Ovary (tissue), 9 donors: ENCODE data around the gene SCG5. TPM values are rescaled to one million over a fixed set of nuclear protein-coding genes. Genes with fewer than 3 reads are reported as not detected.

ENCODE experiments used
- DNase-seq, 5 donors: peaks; one replicate each; pipeline ENCODE4 v3.0.0-alpha.2; 2019 to 2020
- H3K27ac ChIP-seq, 2 donors: fragments of 200-600 bp; one replicate each; pipeline versions ENCODE4 v1.5.1 to v1.8.0; 2019 to 2022
- H3K27me3 ChIP-seq: fragments of 200-600 bp; one replicate; pipeline ENCODE4 v1.8.0; 2022
- H3K36me3 ChIP-seq: fragments of 200-600 bp; sonication (generic); one replicate; pipeline ENCODE4 v1.5.1; 2019
- H3K4me1 ChIP-seq: one replicate; pipeline ENCODE4 v1.8.1; 2013; ENCODE audit warnings: mild to moderate bottlenecking, moderate library complexity; ENCODE audit not compliant: insufficient read depth
- H3K4me3 ChIP-seq: fragments of 200-600 bp; sonication (generic); one replicate; pipeline ENCODE4 v1.5.1; 2017
- H3K9me3 ChIP-seq, 2 donors: fragments of 200-600 bp in 1 of 2; sonication (generic) in 1 of 2; one replicate each; pipeline versions ENCODE4 v1.5.1 to v1.8.1; 2013 to 2019; ENCODE audit warnings: mild to moderate bottlenecking in 1 of 2, moderate library complexity in 1 of 2
- EP300 ChIP-seq: sonication (generic); formaldehyde crosslinking; IDR thresholded peaks from one replicate; pipeline ENCODE4 v1.6.1; 2017; ENCODE audit warnings: antibody characterized with exemption
- POLR2A ChIP-seq: fragments of 450-650 bp; IDR thresholded peaks from one replicate; pipeline ENCODE4 v1.6.1; 2017; ENCODE audit warnings: antibody characterized with exemption, mild to moderate bottlenecking, moderate library complexity
- WGBS, 3 donors: extraction: QIAGEN DNeasy Blood & Tissue Kit in 1 of 3; methylation state at CpG; one replicate each; pipeline versions ENCODE4 v1.1.5 to v1.1.7; 2013 to 2017; 5-methylcytosine and 5-hydroxymethylcytosine counted together
- intact Hi-C, 4 donors: fragments of 100-400 bp; cut with DNase I; formaldehyde crosslinking; loops; one replicate each; pipeline versions ENCODE4 v1.11.0 to v1.15.1; 2022 to 2023
- polyA plus RNA-seq, 2 donors: library from polyadenylated mRNA; stranded (reverse); fragments of 200-250 nt in 1 of 2; fragments of 350-450 nt in 1 of 2; fragmentation: Illumina TruSeq in 1 of 2; extraction: RNeasy Lipid Tissue Mini Kit (QIAGEN cat#74804) in 1 of 2; gene quantifications; one replicate each; pipeline ENCODE4 v1.2.3, GENCODE V29; 2013 to 2014
- total RNA-seq, 7 donors: library from RNA; depleted of rRNA in 2 of 7; stranded (reverse); fragments of >200 nt in 2 of 7; fragmentation: NEBNext Ultra II Directional in 3 of 7; extraction: Animal tissue kit (Norgen Biotek cat#: 25700) in 3 of 7; gene quantifications; one replicate each; pipeline versions ENCODE4 v1.1.0 to v1.2.4, GENCODE V29; 2016 to 2023
- TF ChIP-seq, protein P1 (sequence below), 3 donors: fragments of 450-650 bp in 2 of 3; fragments of 200-600 bp in 1 of 3; IDR thresholded peaks; one replicate each; pipeline versions ENCODE4 v1.5.1 to v1.8.0; 2016 to 2022; ENCODE audit warnings: antibody characterized with exemption in 3 of 3, mild to moderate bottlenecking in 1 of 3
- donor health status: DM: no; HTN: no; CAD: no; lungs with moderate emphysema.
- donor health status: DM: no; HTN: no; CAD: no.
- donor health status: Bipolar disorder and iron deficiency.
- donor health status: DM: yes; HTN: yes; CAD: no.
- donor health status: DM: no; HTN: no; CAD: no.
- donor health status: DM: yes; HTN: yes; CAD: no.

Gene SCG5
- total and polyA plus RNA-seq, 9 donors = 0.63 to 34.1 (median 3.7) TPM; not detected in 1

DNA sequence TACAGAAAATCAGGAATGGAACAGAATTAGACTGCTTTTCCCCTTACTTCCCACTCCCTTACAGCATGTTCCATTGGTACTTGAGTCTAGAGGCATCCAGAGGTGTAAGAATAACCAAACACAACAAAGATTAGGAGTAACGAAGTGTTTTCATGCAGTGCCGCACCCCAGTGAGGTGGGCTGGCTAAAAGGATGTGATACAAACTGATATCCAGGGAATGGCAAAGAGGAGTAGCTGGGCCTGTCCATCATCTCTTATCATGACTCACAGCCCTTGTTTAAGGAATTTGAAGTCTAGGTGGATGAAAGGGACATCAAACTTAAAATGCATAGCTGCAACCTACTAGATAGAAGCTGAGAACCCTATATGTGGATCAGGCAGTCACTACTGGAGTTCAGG, 16.4 kb downstream of the SCG5 start:
- intact Hi-C loops = no loop called here
- WGBS, 3 donors = 83 to 88% (median 83%) methylated on average over 2 of the region's 2 CpGs

DNA sequence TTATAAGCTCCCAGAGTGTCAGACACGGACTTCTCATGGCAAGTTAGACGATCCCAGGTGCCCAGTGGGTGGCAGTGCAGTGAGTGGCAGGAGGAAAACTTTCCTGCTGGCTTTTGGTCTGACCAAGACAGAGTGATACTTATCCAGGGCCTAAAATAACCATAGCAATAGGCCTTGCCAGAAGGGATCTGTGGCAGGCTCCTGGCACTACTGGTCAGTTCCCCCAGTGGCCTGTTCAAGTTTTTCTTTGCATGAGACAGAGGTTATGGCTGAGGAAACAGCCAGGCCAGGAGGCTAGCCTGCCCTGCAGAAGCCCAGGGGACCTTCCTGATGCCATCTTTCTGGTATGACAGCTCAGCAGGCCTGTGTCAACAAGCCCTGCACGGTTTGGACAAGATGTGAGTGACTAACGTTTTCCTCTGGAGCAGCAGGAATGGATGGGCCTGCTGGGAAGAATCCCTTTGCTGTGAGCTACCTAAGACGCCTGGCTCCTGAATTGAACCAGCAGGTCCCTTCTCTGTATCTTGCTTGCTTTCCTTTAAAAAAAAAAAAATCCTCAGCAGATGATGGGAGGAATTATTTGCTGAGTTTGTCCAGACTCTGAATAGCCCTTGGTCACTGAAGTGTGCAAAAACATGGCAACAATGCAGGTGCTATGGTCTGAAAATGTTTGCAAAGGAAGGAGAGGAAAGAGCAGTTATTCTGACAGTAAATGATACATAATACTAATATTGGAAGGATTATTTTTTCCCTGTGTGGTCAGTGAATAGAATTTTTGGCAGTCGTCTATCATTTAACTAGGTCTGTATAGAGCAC, 18.0 kb downstream of the SCG5 start:
- WGBS, 3 donors = 61 to 69% (median 63%) methylated on average over 6 of the region's 6 CpGs
- Histone ChIP-seq H3K36me3 (no peaks in the 10 kb centered on the region), H3K9me3 (no peaks in the 10 kb centered on the region), H3K27ac (no peak overlapping the region), H3K27me3 (no peaks in the 10 kb centered on the region), H3K4me1 (no peaks in the 10 kb centered on the region), H3K4me3 (no peak overlapping the region)
- no peak for DNase-seq
- intact Hi-C loops = loop anchor here in 3 of 4 donors (5.0 kb wide), 2 partner anchors 333 to 338 kb away; no protein-coding TSS in a partner anchor
- TF ChIP-seq POLR2A (no peak), EP300 (no peak)
- TF ChIP-seq, protein P1, sequence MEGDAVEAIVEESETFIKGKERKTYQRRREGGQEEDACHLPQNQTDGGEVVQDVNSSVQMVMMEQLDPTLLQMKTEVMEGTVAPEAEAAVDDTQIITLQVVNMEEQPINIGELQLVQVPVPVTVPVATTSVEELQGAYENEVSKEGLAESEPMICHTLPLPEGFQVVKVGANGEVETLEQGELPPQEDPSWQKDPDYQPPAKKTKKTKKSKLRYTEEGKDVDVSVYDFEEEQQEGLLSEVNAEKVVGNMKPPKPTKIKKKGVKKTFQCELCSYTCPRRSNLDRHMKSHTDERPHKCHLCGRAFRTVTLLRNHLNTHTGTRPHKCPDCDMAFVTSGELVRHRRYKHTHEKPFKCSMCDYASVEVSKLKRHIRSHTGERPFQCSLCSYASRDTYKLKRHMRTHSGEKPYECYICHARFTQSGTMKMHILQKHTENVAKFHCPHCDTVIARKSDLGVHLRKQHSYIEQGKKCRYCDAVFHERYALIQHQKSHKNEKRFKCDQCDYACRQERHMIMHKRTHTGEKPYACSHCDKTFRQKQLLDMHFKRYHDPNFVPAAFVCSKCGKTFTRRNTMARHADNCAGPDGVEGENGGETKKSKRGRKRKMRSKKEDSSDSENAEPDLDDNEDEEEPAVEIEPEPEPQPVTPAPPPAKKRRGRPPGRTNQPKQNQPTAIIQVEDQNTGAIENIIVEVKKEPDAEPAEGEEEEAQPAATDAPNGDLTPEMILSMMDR (IDR thresholded peaks at IDR 0.05) = no peak

More for the DNA sequence above, 16.4 kb downstream of the SCG5 start:
- H3K27me3 ChIP-seq = no peaks in the 10 kb centered on the region
- no peak overlapping the region for H3K4me3 ChIP-seq
- DNase-seq = no peak
- no peaks in the 10 kb centered on the region for H3K4me1 ChIP-seq
- H3K9me3 ChIP-seq = no peaks in the 10 kb centered on the region
- no peak for TF ChIP-seq EP300
- no peak for TF ChIP-seq POLR2A
- TF ChIP-seq, protein P1 (IDR thresholded peaks at IDR 0.05) = no peak
- H3K27ac ChIP-seq = no peak overlapping the region
- no peaks in the 10 kb centered on the region for H3K36me3 ChIP-seq

DNA sequence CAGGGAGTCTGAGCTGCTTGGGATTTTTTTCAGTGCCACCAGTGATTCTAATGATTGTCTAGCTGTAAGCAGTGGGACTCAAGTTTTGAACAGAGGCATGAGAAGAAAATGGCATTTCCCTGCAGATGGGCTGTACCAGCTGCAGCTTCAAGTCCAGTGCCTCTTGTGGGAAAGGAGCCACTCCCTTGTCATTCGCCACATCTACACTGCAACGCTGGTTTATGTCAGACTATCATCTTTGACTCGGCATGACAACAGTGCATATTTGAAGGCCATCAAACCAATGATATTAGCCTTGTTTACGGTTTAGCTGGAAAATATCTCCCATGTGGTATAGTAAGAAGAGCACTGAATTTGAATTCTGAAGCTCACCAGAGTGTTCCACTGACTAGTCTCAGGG, 22.2 kb downstream of the SCG5 start:
- intact Hi-C loops = loop anchor here in 3 of 4 donors (5.0 kb wide), 2 partner anchors 329 to 334 kb away; no protein-coding TSS in a partner anchor
- H3K27ac ChIP-seq = no peak overlapping the region
- no peaks in the 10 kb centered on the region for H3K4me1 ChIP-seq
- no peak for DNase-seq
- no peaks in the 10 kb centered on the region for H3K9me3 ChIP-seq
- no peaks in the 10 kb centered on the region for H3K36me3 ChIP-seq
- WGBS, 3 donors = 85 to 98% (median 93%) methylated on average over 4 of the region's 4 CpGs
- H3K27me3 ChIP-seq = no peaks in the 10 kb centered on the region
- no peak overlapping the region for H3K4me3 ChIP-seq
- TF ChIP-seq POLR2A (no peak), EP300 (no peak)
- TF ChIP-seq, protein P1 (IDR thresholded peaks at IDR 0.05) = no peak

DNA sequence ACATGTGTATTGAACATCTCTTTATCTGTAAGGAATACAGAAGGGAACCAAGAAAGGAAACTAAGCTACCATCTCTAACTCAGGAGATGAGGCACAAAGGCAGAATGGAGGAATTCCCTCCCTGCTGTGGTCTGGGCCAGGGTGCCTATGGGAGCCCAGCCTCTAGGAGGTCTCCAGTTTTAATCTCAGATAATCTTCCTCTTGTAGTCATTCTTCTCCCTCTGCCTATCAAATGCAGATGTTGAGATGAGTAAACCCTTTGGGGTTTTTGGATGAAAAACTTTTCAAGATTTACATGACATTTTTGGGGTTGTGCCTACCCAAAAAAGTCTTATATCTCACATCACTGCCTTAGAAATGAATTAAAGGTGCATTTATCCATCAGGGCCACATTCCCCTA, 23.3 kb downstream of the SCG5 start:
- H3K27ac ChIP-seq = no peak overlapping the region
- H3K4me3 ChIP-seq = no peak overlapping the region
- intact Hi-C loops = loop anchor here in 3 of 4 donors (5.0 kb wide), 2 partner anchors 328 to 333 kb away; no protein-coding TSS in a partner anchor
- H3K4me1 ChIP-seq = no peaks in the 10 kb centered on the region
- no peaks in the 10 kb centered on the region for H3K27me3 ChIP-seq
- no peak for DNase-seq
- H3K36me3 ChIP-seq = no peaks in the 10 kb centered on the region
- TF ChIP-seq POLR2A = no peak
- TF ChIP-seq, protein P1 (IDR thresholded peaks at IDR 0.05) = no peak
- TF ChIP-seq EP300 = no peak
- no peaks in the 10 kb centered on the region for H3K9me3 ChIP-seq
